HepG2 (cell line): ENCODE results near the gene ADH1B. TPM values are rescaled to one million over a fixed set of nuclear protein-coding genes. Genes with fewer than 3 reads are reported as not detected.

Experiments used
- ATAC-seq: fragments of 200-7000 bp; cut with Tn5 transposase; 3 replicates; pipeline ENCODE4 v1.9.1; 2020; ENCODE audit warnings: mild to moderate bottlenecking, moderate library complexity
- BruUV-seq: library from RNA; stranded (reverse); fragments of 400-500 nt; replicated peaks from 2 replicates; lab custom pipeline; 2021; lab: Mats Ljungman, UMichigan
- CTCF ChIA-PET: fragments of 300-600 bp; formaldehyde crosslinking; extraction: SDS; loops from one replicate; lab custom pipeline; 2021; ENCODE audit warnings: low total read pairs, inconsistent platforms, low intra/inter-chr PET ratio; lab: Yijun Ruan, JAX
- POLR2A ChIA-PET: fragments of 350-600 bp; sonication (Branson Sonifier 250); formaldehyde crosslinking; loops from one replicate; lab custom pipeline; 2020; ENCODE audit warnings: antibody characterized with exemption, inconsistent platforms; lab: Yijun Ruan, JAX
- DNase-seq: peaks from one replicate; pipeline ENCODE4 v3.0.0-alpha.2; 2015; ENCODE audit warnings: low spot score
- FAIRE-seq: peaks from 3 replicates; lab custom pipeline; 2011; peaks lifted over from hg19 to GRCh38; lab: Jason Lieb, UNC
- H2AFZ ChIP-seq: one replicate; pipeline ENCODE4 v1.6.1; 2011; ENCODE audit warnings: low read length, inconsistent platforms
- H3K27ac ChIP-seq: fragments of 300-600 bp; 3 replicates; pipeline ENCODE4 v1.8.0; 2011; ENCODE audit warnings: mixed run types, mild to moderate bottlenecking, mixed read lengths, low read length, inconsistent platforms; ENCODE audit not compliant: insufficient read depth; ENCODE audit errors: extremely low read length
- H3K27me3 ChIP-seq, 2 experiments: fragments of 200-600 bp in 1 of 2; 2 replicates in 1 of 2; 3 replicates in 1 of 2; pipeline versions ENCODE4 v1.6.0 to v1.8.0; 2011; ENCODE audit warnings: low read length in 2 of 2, mild to moderate bottlenecking in 2 of 2, moderate library complexity in 2 of 2, inconsistent platforms in 1 of 2; ENCODE audit not compliant: insufficient read depth in 2 of 2, control insufficient read depth in 1 of 2
- H3K36me3 ChIP-seq, 2 experiments: fragments of 200-600 bp in 1 of 2; replicated peaks in 1 of 2; 2 replicates in 1 of 2; 3 replicates in 1 of 2; pipeline versions ENCODE4 v1.5.1 to v1.8.0; 2011; ENCODE audit warnings: low read length in 2 of 2, inconsistent platforms in 1 of 2; ENCODE audit not compliant: insufficient read depth in 2 of 2, control insufficient read depth in 1 of 2
- H3K4me1 ChIP-seq: 2 replicates; pipeline ENCODE4 v1.5.1; 2012; ENCODE audit warnings: low read length, inconsistent platforms; ENCODE audit not compliant: insufficient read depth
- H3K4me2 ChIP-seq: 2 replicates; pipeline ENCODE4 v1.6.0; 2011; ENCODE audit warnings: low read depth, low read length, inconsistent platforms
- H3K4me3 ChIP-seq, 3 experiments: fragments of 200-600 bp in 1 of 3; sonication (generic), shearing (Covaris generic) in 1 of 3; replicated peaks in 1 of 3; 2 replicates each; pipeline ENCODE4 v1.5.1; 2011 to 2016; ENCODE audit warnings: low read length in 3 of 3, inconsistent platforms in 2 of 3, low read depth in 2 of 3, mild to moderate bottlenecking in 2 of 3, control low read depth in 1 of 3, mixed read lengths in 1 of 3; ENCODE audit not compliant: insufficient read depth in 1 of 3
- H3K79me2 ChIP-seq: one replicate; pipeline ENCODE4 v1.6.1; 2011; ENCODE audit warnings: low read length, inconsistent platforms; ENCODE audit not compliant: insufficient read depth
- H3K9ac ChIP-seq: 2 replicates; pipeline ENCODE4 v1.6.0; 2011; ENCODE audit warnings: mild to moderate bottlenecking, low read depth, low read length, inconsistent platforms; ENCODE audit not compliant: insufficient read depth
- H3K9me3 ChIP-seq: 2 replicates; pipeline ENCODE4 v1.5.1; 2012; ENCODE audit warnings: mild to moderate bottlenecking, low read length
- H4K20me1 ChIP-seq: 2 replicates; pipeline ENCODE4 v1.6.0; 2011; ENCODE audit warnings: inconsistent platforms, mild to moderate bottlenecking, low read length, moderate library complexity; ENCODE audit not compliant: insufficient read depth
- CAMTA2 ChIP-seq: sonication (generic); formaldehyde crosslinking; IDR thresholded peaks from 2 replicates; pipeline ENCODE4 v1.4.0; 2020; ENCODE audit warnings: mild to moderate bottlenecking, missing genetic modification reagents, borderline replicate concordance
- CENPT ChIP-seq: sonication (generic); formaldehyde crosslinking; IDR thresholded peaks from 2 replicates; pipeline ENCODE4 v1.8.0; 2022; ENCODE audit warnings: low read depth, mild to moderate bottlenecking, moderate library complexity, missing genetic modification reagents
- GLI4 ChIP-seq: sonication (generic); formaldehyde crosslinking; IDR thresholded peaks from 2 replicates; pipeline ENCODE4 v1.5.1; 2020; ENCODE audit warnings: missing genetic modification reagents, mild to moderate bottlenecking, moderate library complexity, borderline replicate concordance
- HNRNPK ChIP-seq: fragments of 200-400 bp; formaldehyde crosslinking; IDR thresholded peaks from 2 replicates; pipeline ENCODE4 v1.6.1; 2018; ENCODE audit warnings: low read length, low read depth, moderate library complexity, mild to moderate bottlenecking; ENCODE audit not compliant: poor library complexity, severe bottlenecking
- NFYB ChIP-seq: sonication (generic); formaldehyde crosslinking; IDR thresholded peaks from 2 replicates; pipeline ENCODE4 v1.4.0; 2020; ENCODE audit warnings: missing genetic modification reagents
- RERE ChIP-seq: IDR thresholded peaks from 2 replicates; pipeline ENCODE4 v1.6.1; 2016; ENCODE audit warnings: low read depth, missing genetic modification reagents, missing compliant biosample characterization
- SCMH1 ChIP-seq: sonication (generic); formaldehyde crosslinking; IDR thresholded peaks from 2 replicates; pipeline ENCODE4 v1.9.0; 2021; ENCODE audit warnings: missing genetic modification reagents, mild to moderate bottlenecking, borderline replicate concordance
- SRSF9 ChIP-seq: fragments of 200-400 bp; formaldehyde crosslinking; IDR thresholded peaks from 2 replicates; pipeline ENCODE4 v1.6.1; 2018; ENCODE audit warnings: borderline replicate concordance, mild to moderate bottlenecking, low read depth, low read length; ENCODE audit not compliant: insufficient read depth, poor library complexity, severe bottlenecking
- YEATS2 ChIP-seq: sonication (generic); formaldehyde crosslinking; IDR thresholded peaks from 2 replicates; pipeline ENCODE4 v1.4.0; 2020; ENCODE audit warnings: missing genetic modification reagents, borderline replicate concordance
- ZBTB26 ChIP-seq: IDR thresholded peaks from 2 replicates; pipeline ENCODE4 v1.6.1; 2016; ENCODE audit warnings: missing compliant biosample characterization, missing genetic modification reagents, borderline replicate concordance
- ZBTB43 ChIP-seq: sonication (generic); formaldehyde crosslinking; conservative IDR thresholded peaks from 2 replicates; pipeline ENCODE4 v1.4.0; 2020; ENCODE audit warnings: missing genetic modification reagents
- ZBTB7B ChIP-seq: sonication (generic); formaldehyde crosslinking; IDR thresholded peaks from 2 replicates; pipeline ENCODE4 v1.4.0; 2020; ENCODE audit warnings: missing genetic modification reagents
- ZNF780A ChIP-seq: sonication (generic); formaldehyde crosslinking; IDR thresholded peaks from 2 replicates; pipeline ENCODE4 v1.8.0; 2022; ENCODE audit warnings: mild to moderate bottlenecking, missing genetic modification reagents, moderate library complexity
- ZNF800 ChIP-seq: sonication (generic); formaldehyde crosslinking; IDR thresholded peaks from 2 replicates; pipeline ENCODE4 v1.4.0; 2020; ENCODE audit warnings: missing genetic modification reagents
- WGBS: methylation state at CpG from one replicate; pipeline ENCODE4 v1.1.6; 2017; ENCODE audit warnings: low lambda C conversion rate; 5-methylcytosine and 5-hydroxymethylcytosine counted together
- in situ Hi-C: cut with HindIII; loops from 2 replicates; pipeline ENCODE4 v1.10.0; 2017; ENCODE audit warnings: low pct_unique_long_range_greater_than_20kb; ENCODE audit not compliant: extremely low pct_ligation_motif_present
- intact Hi-C: fragments of 100-400 bp; cut with micrococcal nuclease; formaldehyde crosslinking; loops from one replicate; pipeline ENCODE4 v1.10.0; 2022; ENCODE audit not compliant: unreplicated experiment
- polyA plus RNA-seq, 8 experiments: library from polyadenylated mRNA; depleted of rRNA in 3 of 8; stranded (reverse) in 7 of 8; unstranded in 1 of 8; fragments of >200 nt; fragmentation: Illumina TruSeq in 4 of 8; extraction: Trizol in 4 of 8; gene quantifications; 2 replicates each; pipeline versions ENCODE4 v1.2.1 to v1.2.3, GENCODE V29; 2011 to 2016; ENCODE audit warnings: low read depth in 4 of 8, missing spikeins in 1 of 8, mixed read lengths in 1 of 8; ENCODE audit not compliant: insufficient read depth in 1 of 8
- total RNA-seq, 5 experiments: library from RNA; depleted of rRNA; stranded (reverse); fragments of >200 nt; fragmentation: Illumina TruSeq; extraction: Trizol; gene quantifications; 2 replicates each; pipeline ENCODE4 v1.2.3, GENCODE V29; 2016; ENCODE audit warnings: low read depth in 1 of 5

ADH1B gene
- total and polyA plus RNA-seq, 2 of the 13 experiments (the other 11 are each of a cell fraction or from before 2014, with no cell fraction given) = 0.05 to 0.40 TPM

GRCh38 chr4:99324361-99324760, 3.2 kb upstream of the ADH1B start:
- no peaks in the 10 kb centered on the region for H3K36me3 ChIP-seq
- 0 out of 2 replicates have a peak, but pooled peaks cover 7% of the 10 kb centered on the region for H3K4me1 ChIP-seq
- intact Hi-C loops = no loop called here
- WGBS = 5% methylated on average over 1 of the region's 1 CpG
- H3K27me3 ChIP-seq = no peaks in the 10 kb centered on the region
- FAIRE-seq = no peak
- in situ Hi-C loops = no loop called here
- H3K4me3 ChIP-seq = no peak overlapping the region
- BruUV-seq = no TSS peak
- no peak overlapping the region for H2AFZ ChIP-seq
- no peak overlapping the region for H3K4me2 ChIP-seq
- DNase-seq = no peak
- no peaks in the 10 kb centered on the region for H4K20me1 ChIP-seq
- H3K79me2 ChIP-seq = no peaks in the 10 kb centered on the region
- ChIA-PET CTCF (no interaction called here), POLR2A (no interaction called here)
- ATAC-seq = no peak
- no peak overlapping the region for H3K27ac ChIP-seq
- H3K9ac ChIP-seq = no peak overlapping the region
- TF ChIP-seq GLI4 (no peak), CAMTA2 (no peak), CENPT (CRISPR knock-in tag) (no peak), HNRNPK (no peak), ZNF800 (CRISPR knock-in tag) (no peak), NFYB (CRISPR knock-in tag) (no peak), ZBTB7B (CRISPR knock-in tag) (no peak), ZNF780A (CRISPR knock-in tag) (no peak), ZBTB43 (CRISPR knock-in tag) (no peak), ZBTB26 (CRISPR knock-in tag) (no peak), SCMH1 (CRISPR knock-in tag) (no peak), SRSF9 (no peak), YEATS2 (CRISPR knock-in tag) (no peak), RERE (CRISPR knock-in tag) (no peak)
- peaks cover 15% of the 10 kb centered on the region for H3K9me3 ChIP-seq
